Adrenal gland (tissue), 12 donors: Measurements from ENCODE around the gene GOLT1B. TPM values are rescaled to one million over a fixed set of nuclear protein-coding genes. Genes with fewer than 3 reads are reported as not detected.

Experiments
- DNase-seq, 7 donors: peaks; one replicate each; pipeline ENCODE4 v3.0.0-alpha.2; 2019 to 2020
- H3K27ac ChIP-seq, 5 donors: fragments of 200-600 bp; sonication (generic) in 4 of 5; 1 replicate in 3 of 5; 2 replicates in 2 of 5; pipeline versions ENCODE4 v1.5.1 to v1.8.0; 2016 to 2020; ENCODE audit warnings: mild to moderate bottlenecking in 1 of 5
- H3K27me3 ChIP-seq: fragments of 200-600 bp; 2 replicates; pipeline ENCODE4 v1.8.0; 2021
- H3K36me3 ChIP-seq, 2 donors: fragments of 200-600 bp; replicated peaks in 1 of 2; 1 replicate in 1 of 2; 2 replicates in 1 of 2; pipeline versions ENCODE4 v1.5.1 to v1.8.0; 2018 to 2022
- H3K4me1 ChIP-seq, 2 donors: fragments of 200-600 bp; replicated peaks in 1 of 2; 1 replicate in 1 of 2; 2 replicates in 1 of 2; pipeline versions ENCODE4 v1.5.1 to v1.8.0; 2018 to 2021
- H3K4me3 ChIP-seq, 4 donors: fragments of 200-600 bp; sonication (generic) in 3 of 4; one replicate each; pipeline ENCODE4 v1.5.1; 2016 to 2018
- H3K9me3 ChIP-seq, 3 donors: fragments of 200-600 bp; sonication (generic) in 1 of 3; replicated peaks in 1 of 3; 1 replicate in 2 of 3; 2 replicates in 1 of 3; pipeline versions ENCODE4 v1.5.1 to v1.8.0; 2016 to 2021
- CTCF ChIP-seq, 6 experiments: fragments of 450-650 bp in 4 of 6; fragments of 200-600 bp in 2 of 6; sonication (generic) in 1 of 6; IDR thresholded peaks; 1 replicate in 5 of 6; 2 replicates in 1 of 6; pipeline versions ENCODE4 v1.5.1 to v1.8.0; 2016 to 2021; ENCODE audit warnings: antibody characterized with exemption in 6 of 6, mild to moderate bottlenecking in 2 of 6, moderate library complexity in 1 of 6
- POLR2A ChIP-seq, 2 donors: fragments of 450-650 bp; IDR thresholded peaks; one replicate each; pipeline ENCODE4 v1.6.1; 2017; ENCODE audit warnings: antibody characterized with exemption in 2 of 2, mild to moderate bottlenecking in 2 of 2, moderate library complexity in 1 of 2
- WGBS, 4 donors: extraction: QIAGEN DNeasy Blood & Tissue Kit in 2 of 4; methylation state at CpG; one replicate each; pipeline versions ENCODE4 v1.1.5 to v1.1.7; 2013 to 2017; 5-methylcytosine and 5-hydroxymethylcytosine counted together
- intact Hi-C, 2 donors: fragments of 100-400 bp; cut with DNase I; formaldehyde crosslinking; loops; one replicate each; pipeline versions ENCODE4 v1.14.1 to v1.15.0; 2022 to 2023
- polyA plus RNA-seq, 3 donors: library from polyadenylated mRNA; stranded (reverse); fragments of 200-250 nt in 2 of 3; fragments of 350-450 nt in 1 of 3; fragmentation: Illumina TruSeq in 1 of 3; extraction: RNeasy Lipid Tissue Mini Kit (QIAGEN cat#74804) in 1 of 3; gene quantifications; one replicate each; pipeline ENCODE4 v1.2.3, GENCODE V29; 2013 to 2014
- total RNA-seq, 9 donors: library from RNA; depleted of rRNA in 4 of 9; stranded (reverse); fragments of >200 nt in 4 of 9; fragments of 120-200 nt in 1 of 9; fragmentation: NEBNext Ultra II Directional in 1 of 9; extraction: Animal tissue kit (Norgen Biotek cat#: 25700) in 1 of 9; gene quantifications; one replicate each; pipeline versions ENCODE4 v1.1.0 to v1.2.4, GENCODE V29; 2013 to 2023
- donor health status: healthy with polysubstance abuse.
- donor health status: Bipolar disorder and iron deficiency.
- donor health status: DM: yes; HTN: yes; CAD: no.
- donor health status: DM: no; HTN: no; CAD: no.
- donor health status: DM: no; HTN: no; CAD: no.
- donor health status: DM: yes; HTN: yes; CAD: no.

The GOLT1B gene
- total and polyA plus RNA-seq, 12 donors, result 12.9 to 75.1 (median 35.2) TPM

GRCh38 chr12:21518451-21518850 lies 16.9 kb downstream of the GOLT1B start:
- H3K36me3 ChIP-seq, result peaks cover 0 to 26% of the 10 kb centered on the region in 2 donors
- H3K9me3 ChIP-seq, result no peaks in the 10 kb centered on the region
- H3K27ac ChIP-seq, result no peak overlapping the region
- no peaks in the 10 kb centered on the region for H3K4me1 ChIP-seq
- no peak for DNase-seq
- no peak overlapping the region for H3K4me3 ChIP-seq
- 94 to 97% (median 96%) methylated on average over 3 of the region's 3 CpGs for WGBS, 4 donors
- intact Hi-C loops, result no loop called here
- no peaks in the 10 kb centered on the region for H3K27me3 ChIP-seq
- no peak for TF ChIP-seq CTCF (IDR thresholded peaks at IDR 0.05)
- no peak for TF ChIP-seq POLR2A (IDR thresholded peaks at IDR 0.05)

- WGBS, 4 donors, result 53 to 64% (median 61%) methylated on average over 1 of the region's 1 CpG
- H3K27ac ChIP-seq, result no peak overlapping the region
- no peaks in the 10 kb centered on the region for H3K27me3 ChIP-seq
- H3K9me3 ChIP-seq, result no peaks in the 10 kb centered on the region
- H3K4me3 ChIP-seq, result no peak overlapping the region
- no peaks in the 10 kb centered on the region for H3K4me1 ChIP-seq
- no peak for DNase-seq
- no peak for TF ChIP-seq CTCF (IDR thresholded peaks at IDR 0.05)
- intact Hi-C loops, result no loop called here
- peaks cover 0 to 4% of the 10 kb centered on the region in 2 donors for H3K36me3 ChIP-seq
These were observed 20.0 kb downstream of the GOLT1B start for GRCh38 chr12:21521541-21521940.

- H3K9me3 ChIP-seq, result no peaks in the 10 kb centered on the region
- H3K27ac ChIP-seq, result no peak overlapping the region
- TF ChIP-seq POLR2A (IDR thresholded peaks at IDR 0.05), result no peak
- no peak for TF ChIP-seq CTCF (IDR thresholded peaks at IDR 0.05)
- H3K36me3 ChIP-seq, result no peaks in the 10 kb centered on the region
- H3K4me3 ChIP-seq, result no peak overlapping the region
- no peaks in the 10 kb centered on the region for H3K27me3 ChIP-seq
- DNase-seq, result no peak
- intact Hi-C loops, result no loop called here
- H3K4me1 ChIP-seq, result no peaks in the 10 kb centered on the region
These were observed 21.6 kb downstream of the GOLT1B start for GRCh38 chr12:21523148-21523547.

GRCh38 chr12:21526053-21526452 lies 24.5 kb downstream of the GOLT1B start, which contains the start of gene SPX:
Gene SPX, plus strand, starts transcription at chr12:21526296. Its CDS starts 177 bp downstream, at chr12:21526473.
- H3K9me3 ChIP-seq, result no peaks in the 10 kb centered on the region
- H3K36me3 ChIP-seq, result no peaks in the 10 kb centered on the region
- TF ChIP-seq POLR2A (IDR thresholded peaks at IDR 0.05) (no peak), CTCF (IDR thresholded peaks at IDR 0.05) (no peak)
- no peak for DNase-seq
- no peak within 1 kb of the TSS for H3K4me3 ChIP-seq
- WGBS, 4 donors, result 91 to 94% (median 93%) methylated on average over 1 of the region's 1 CpG
- no peaks in the 10 kb centered on the region for H3K4me1 ChIP-seq
- no peaks in the 10 kb centered on the region for H3K27me3 ChIP-seq
- intact Hi-C loops, result no loop called here
- H3K27ac ChIP-seq, result no peak within 1 kb of the TSS
